HAP-1 (cell line): ENCODE results near the gene ZNF740.

Experiments
- DNase-seq, 2 experiments: peaks; one replicate each; pipeline ENCODE4 v3.0.0-alpha.2; 2016 to 2020; ENCODE audit warnings: low spot score in 2 of 2
- H3K27me3 ChIP-seq: fragments of 250-450 bp; sonication (Bioruptor Pico); 2 replicates; pipeline ENCODE4 v1.5.1; 2020; ENCODE audit warnings: low read depth, mild to moderate bottlenecking, moderate library complexity
- H3K36me3 ChIP-seq: fragments of 250-450 bp; sonication (Bioruptor Pico); replicated peaks from 2 replicates; pipeline ENCODE4 v1.5.1; 2020; ENCODE audit warnings: mild to moderate bottlenecking
- H3K4me1 ChIP-seq: fragments of 250-450 bp; sonication (Bioruptor Pico); 2 replicates; pipeline ENCODE4 v1.5.1; 2020; ENCODE audit warnings: mild to moderate bottlenecking
- H3K4me3 ChIP-seq: fragments of 250-450 bp; sonication (Bioruptor Pico); 2 replicates; pipeline ENCODE4 v1.5.1; 2020; ENCODE audit warnings: mild to moderate bottlenecking, moderate library complexity
- H3K9me3 ChIP-seq: fragments of 250-450 bp; sonication (Bioruptor Pico); 2 replicates; pipeline ENCODE4 v1.5.1; 2020; ENCODE audit warnings: mild to moderate bottlenecking, moderate library complexity
- in situ Hi-C: fragments of 300-500 bp; cut with MboI; formaldehyde crosslinking; loops from 3 replicates; pipeline ENCODE4 v1.14.3; 2020; ENCODE audit warnings: low sequenced_read_pairs, inconsistent platforms, mixed read lengths

ZNF740 gene

GRCh38 chr12:53205747-53206419, 25.4 kb downstream of the ZNF740 start:
- no peak overlapping the region for H3K4me3 ChIP-seq
- in situ Hi-C loops = loop anchor here (10.0 kb wide), 1 partner anchor 309 kb away; no protein-coding TSS in a partner anchor
- no peaks in the 10 kb centered on the region for H3K36me3 ChIP-seq
- H3K4me1 ChIP-seq = no peaks in the 10 kb centered on the region
- no peaks in the 10 kb centered on the region for H3K27me3 ChIP-seq
- DNase-seq = no peak
- H3K9me3 ChIP-seq = no peaks in the 10 kb centered on the region; the same call in 1 of the 2 replicates

GRCh38 chr12:53207042-53207441, 26.5 kb downstream of the ZNF740 start, which contains the start of gene ITGB7:
ITGB7 (minus strand) TSS chr12:53207251; CDS start chr12:53200443, 6,808 bp downstream.
- H3K9me3 ChIP-seq = no peaks in the 10 kb centered on the region; the same call in 1 of the 2 replicates
- H3K36me3 ChIP-seq = peaks cover 11% of the 10 kb centered on the region
- H3K27me3 ChIP-seq = no peaks in the 10 kb centered on the region
- no peak for DNase-seq
- no peaks in the 10 kb centered on the region for H3K4me1 ChIP-seq
- H3K4me3 ChIP-seq = no peak within 1 kb of the TSS
- in situ Hi-C loops = loop anchor here (10.0 kb wide), 1 partner anchor 308 kb away; no protein-coding TSS in a partner anchor

GRCh38 chr12:53208435-53208834, 27.9 kb downstream of the ZNF740 start:
- no peaks in the 10 kb centered on the region for H3K27me3 ChIP-seq
- DNase-seq = no peak
- no peak overlapping the region for H3K4me3 ChIP-seq
- in situ Hi-C loops = loop anchor here (10.0 kb wide), 1 partner anchor 306 kb away; no protein-coding TSS in a partner anchor
- no peaks in the 10 kb centered on the region for H3K4me1 ChIP-seq
- H3K36me3 ChIP-seq = peaks cover 25% of the 10 kb centered on the region
- no peaks in the 10 kb centered on the region; the same call in 1 of the 2 replicates for H3K9me3 ChIP-seq

GRCh38 chr12:53208877-53209463, 28.4 kb downstream of the ZNF740 start:
- in situ Hi-C loops = loop anchor here (10.0 kb wide), 1 partner anchor 306 kb away; no protein-coding TSS in a partner anchor
- Histone ChIP-seq H3K9me3 (no peaks in the 10 kb centered on the region; the same call in 1 of the 2 replicates), H3K4me1 (no peaks in the 10 kb centered on the region), H3K4me3 (no peak overlapping the region), H3K36me3 (peaks cover 30% of the 10 kb centered on the region), H3K27me3 (no peaks in the 10 kb centered on the region)
- no peak for DNase-seq

GRCh38 chr12:53210843-53211242, 30.3 kb downstream of the ZNF740 start:
- H3K27me3 ChIP-seq = no peaks in the 10 kb centered on the region
- in situ Hi-C loops = loop anchor here (5.0 kb wide), 1 partner anchor 76 kb away; no protein-coding TSS in a partner anchor
- H3K9me3 ChIP-seq = no peaks in the 10 kb centered on the region; the same call in 1 of the 2 replicates
- H3K36me3 ChIP-seq = peaks cover 33% of the 10 kb centered on the region
- H3K4me3 ChIP-seq = no peak overlapping the region
- no peak for DNase-seq
- no peaks in the 10 kb centered on the region for H3K4me1 ChIP-seq

GRCh38 chr12:53211476-53212381, 31.2 kb downstream of the ZNF740 start:
- no peaks in the 10 kb centered on the region; the same call in 1 of the 2 replicates for H3K9me3 ChIP-seq
- in situ Hi-C loops = loop anchor here (5.0 kb wide), 1 partner anchor 76 kb away; no protein-coding TSS in a partner anchor
- peaks cover 2% of the 10 kb centered on the region; the same call in 1 of the 2 replicates for H3K4me1 ChIP-seq
- peak in 1 of 2 experiments; percentile 41 for DNase-seq
- H3K27me3 ChIP-seq = no peaks in the 10 kb centered on the region
- peaks cover 33% of the 10 kb centered on the region for H3K36me3 ChIP-seq
- no peak overlapping the region for H3K4me3 ChIP-seq

GRCh38 chr12:53212931-53213330, 32.4 kb downstream of the ZNF740 start:
- Histone ChIP-seq H3K36me3 (peaks cover 33% of the 10 kb centered on the region), H3K27me3 (no peaks in the 10 kb centered on the region), H3K4me1 (peaks cover 14% of the 10 kb centered on the region), H3K4me3 (no peak overlapping the region), H3K9me3 (no peaks in the 10 kb centered on the region; the same call in 1 of the 2 replicates)
- DNase-seq = no peak
- in situ Hi-C loops = loop anchor here (5.0 kb wide), 1 partner anchor 74 kb away; no protein-coding TSS in a partner anchor

- H3K27me3 ChIP-seq = no peaks in the 10 kb centered on the region
- DNase-seq = peak; percentile 73 to 92
- no peak overlapping the region for H3K4me3 ChIP-seq
- no peaks in the 10 kb centered on the region; the same call in 1 of the 2 replicates for H3K9me3 ChIP-seq
- in situ Hi-C loops = loop anchor here (5.0 kb wide), 1 partner anchor 74 kb away; no protein-coding TSS in a partner anchor
- peaks cover 33% of the 10 kb centered on the region for H3K36me3 ChIP-seq
- H3K4me1 ChIP-seq = peaks cover 18% of the 10 kb centered on the region
Measured at GRCh38 chr12:53213348-53213747, 32.8 kb downstream of the ZNF740 start.

GRCh38 chr12:53214221-53214620, 33.7 kb downstream of the ZNF740 start:
- H3K36me3 ChIP-seq = peaks cover 33% of the 10 kb centered on the region
- no peaks in the 10 kb centered on the region; the same call in 1 of the 2 replicates for H3K9me3 ChIP-seq
- H3K4me3 ChIP-seq = no peak overlapping the region
- no peak for DNase-seq
- no peaks in the 10 kb centered on the region for H3K27me3 ChIP-seq
- in situ Hi-C loops = loop anchor here (5.0 kb wide), 1 partner anchor 73 kb away; no protein-coding TSS in a partner anchor
- peaks cover 22% of the 10 kb centered on the region for H3K4me1 ChIP-seq

- Histone ChIP-seq H3K27me3 (no peaks in the 10 kb centered on the region), H3K4me3 (no peak overlapping the region), H3K4me1 (peaks cover 22% of the 10 kb centered on the region), H3K9me3 (no peaks in the 10 kb centered on the region; the same call in 1 of the 2 replicates), H3K36me3 (peaks cover 33% of the 10 kb centered on the region)
- in situ Hi-C loops = loop anchor here (5.0 kb wide), 1 partner anchor 72 kb away; no protein-coding TSS in a partner anchor
- DNase-seq = no peak
Measured at GRCh38 chr12:53214687-53215455, 34.3 kb downstream of the ZNF740 start.

- in situ Hi-C loops = no loop called here
- H3K36me3 ChIP-seq = peaks cover 33% of the 10 kb centered on the region
- peaks cover 22% of the 10 kb centered on the region for H3K4me1 ChIP-seq
- H3K27me3 ChIP-seq = no peaks in the 10 kb centered on the region
- no peak for DNase-seq
- no peak overlapping the region for H3K4me3 ChIP-seq
- no peaks in the 10 kb centered on the region for H3K9me3 ChIP-seq
Measured at GRCh38 chr12:53215497-53215896, 35.0 kb downstream of the ZNF740 start.
